Stimulated activated CD4-positive, alpha-beta T cell treated with anti-CD3 and anti-CD28 coated beads, Interleukin-15, amount 100 ng/mL, for 1 hour (primary cell): Measurements from ENCODE around the gene SPATA25.

Experiments
- DNase-seq, 2 donors: peaks; one replicate each; pipeline ENCODE4 v3.0.0-alpha.2; 2020; ENCODE audit warnings: low read depth in 1 of 2, low spot score in 1 of 2

SPATA25 gene

GRCh38 chr20:45840700-45841198, 46.7 kb downstream of the SPATA25 start:
- DNase-seq, result no peak

GRCh38 chr20:45836841-45837240, 50.6 kb downstream of the SPATA25 start:
- DNase-seq, result no peak
